ENCODE data around the gene PLXNA3.
A peak's percentile ranks its signal among the peaks of the same experiment; 100 is the strongest.

Gene PLXNA3

GRCh38 chrX:154458116-154458953 is at the start of gene PLXNA3:
PLXNA3 (plus strand) TSS chrX:154458281; CDS start chrX:154460184, 1,903 bp downstream.
- peak; percentile 74 for DNase-seq

DNA sequence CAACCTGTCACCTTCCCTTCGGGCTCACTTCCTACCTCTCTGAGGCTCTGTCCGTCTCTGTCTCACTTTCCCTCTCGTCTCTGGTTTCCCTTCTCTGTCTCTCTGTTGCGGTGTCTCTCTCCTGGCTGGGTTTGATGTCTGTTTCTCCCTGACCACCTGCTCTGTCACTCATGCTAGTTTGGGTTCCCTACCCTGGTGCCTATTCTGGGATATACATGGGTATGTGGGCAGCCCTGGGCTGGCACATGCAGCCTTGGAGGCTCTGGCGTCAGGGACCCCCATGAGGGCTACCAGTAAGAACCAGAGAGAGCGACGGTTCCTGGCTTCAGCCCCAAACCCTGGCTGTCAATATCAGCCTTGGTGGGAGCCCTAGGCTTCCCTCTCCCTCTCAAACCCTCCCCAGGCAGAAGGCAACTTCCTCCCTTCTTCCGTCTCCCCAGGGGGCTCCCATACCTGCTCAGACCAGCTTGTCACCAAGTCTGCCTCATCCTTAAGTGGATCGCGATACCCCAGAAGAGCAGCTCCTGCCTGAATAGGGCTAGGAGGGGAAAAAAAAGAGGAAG is 49.3 kb upstream of the PLXNA3 start:
- DNase-seq: no peak

DNA sequence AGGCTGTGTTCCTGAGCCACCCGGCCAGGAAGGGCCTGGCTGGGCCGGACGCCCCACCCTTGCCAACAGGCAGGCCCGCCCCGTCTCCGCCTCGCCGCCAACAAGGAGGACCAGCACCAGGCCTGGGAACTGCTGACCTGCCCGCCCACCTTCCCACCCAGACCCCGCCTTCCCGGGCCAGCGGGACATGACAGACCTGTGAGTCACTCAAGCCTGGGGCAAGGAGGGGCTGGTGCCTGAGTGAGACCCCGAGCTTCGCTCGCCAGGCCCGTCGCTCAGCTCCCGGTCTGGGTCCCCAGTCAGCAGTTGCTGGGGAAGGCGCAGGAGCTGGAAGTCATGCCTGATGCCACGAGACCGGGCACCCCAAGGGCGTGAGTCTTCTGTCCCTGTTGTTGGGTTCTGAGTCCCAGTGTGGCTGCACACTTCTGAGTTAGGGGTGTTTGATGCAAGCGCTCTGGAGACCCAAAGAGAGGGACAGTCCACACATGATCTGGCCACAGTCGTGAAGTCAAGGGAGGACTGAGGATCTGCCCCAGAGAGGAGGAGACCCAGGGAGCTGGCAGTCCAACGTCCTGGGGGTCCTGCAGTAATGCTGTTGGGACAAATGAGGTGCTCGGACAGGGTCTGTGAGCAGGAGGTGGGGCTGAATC is 48.7 kb upstream of the PLXNA3 start, which contains the start of gene DNASE1L1:
DNASE1L1 (minus strand) TSS at position 33 of the 650 bp plus-strand sequence. CDS start 3,686 bp downstream, outside the sequence.
- DNase-seq: no peak

DNA sequence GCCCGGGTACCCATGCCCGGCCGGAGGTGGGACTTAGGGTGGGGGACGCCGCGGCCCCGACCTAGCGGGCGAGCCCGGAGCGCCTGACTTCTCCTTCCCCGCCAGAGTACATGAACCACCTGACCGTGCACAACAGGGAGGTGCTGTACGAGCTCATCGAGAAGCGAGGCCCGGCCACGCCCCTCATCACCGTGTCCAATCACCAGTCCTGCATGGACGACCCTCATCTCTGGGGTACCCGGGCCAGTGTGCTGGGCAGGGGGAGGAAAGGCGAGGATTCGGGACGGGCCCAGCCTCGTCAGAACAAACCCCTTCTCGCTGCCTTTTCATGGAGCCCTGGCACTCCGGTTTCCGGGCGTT is 46.1 kb upstream of the PLXNA3 start:
- DNase-seq: peak; percentile 69

DNA sequence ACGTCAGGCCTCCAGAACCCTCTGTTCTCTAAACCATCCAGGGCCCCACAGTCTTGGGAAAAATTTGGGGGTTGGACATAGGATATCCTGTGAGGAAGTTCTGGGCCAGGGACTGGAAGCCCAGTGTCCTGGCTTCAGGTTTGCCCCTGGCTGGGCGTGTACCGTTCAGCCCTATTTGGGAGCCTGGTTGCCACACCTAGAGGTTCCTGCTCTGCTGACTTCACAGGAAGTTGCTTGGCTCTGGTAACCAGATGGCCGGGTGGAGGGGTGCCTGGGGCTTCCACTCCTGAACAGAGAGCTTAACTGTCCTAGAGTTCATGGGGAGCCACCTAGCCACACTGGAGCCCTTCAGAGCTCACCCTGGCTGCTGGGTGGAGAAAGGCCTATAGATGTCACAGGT is 45.6 kb upstream of the PLXNA3 start:
- DNase-seq: peak; percentile 60

- DNase-seq: no peak
These were observed 44.9 kb upstream of the PLXNA3 start for GRCh38 chrX:154413142-154413541.

DNA sequence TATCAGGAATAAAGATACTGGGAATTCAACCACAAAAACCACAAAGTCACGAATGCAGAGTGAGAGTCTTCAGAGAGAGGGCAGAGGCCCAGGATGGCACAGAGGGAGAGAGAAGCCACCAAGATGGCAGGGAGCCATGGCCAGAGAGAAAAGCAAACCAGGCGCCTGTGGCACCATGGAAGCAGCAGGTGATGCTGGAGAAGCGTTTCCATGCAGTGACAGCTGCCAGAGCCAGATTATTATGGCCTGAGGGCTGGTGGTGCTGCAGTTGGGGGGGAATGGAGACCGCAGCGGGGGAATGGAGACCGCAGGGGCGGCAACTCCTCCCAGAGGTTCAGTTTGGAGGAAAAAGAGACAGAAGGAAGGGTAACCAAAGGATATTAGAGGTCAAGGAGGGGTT is 40.9 kb upstream of the PLXNA3 start:
- no peak for DNase-seq

DNA sequence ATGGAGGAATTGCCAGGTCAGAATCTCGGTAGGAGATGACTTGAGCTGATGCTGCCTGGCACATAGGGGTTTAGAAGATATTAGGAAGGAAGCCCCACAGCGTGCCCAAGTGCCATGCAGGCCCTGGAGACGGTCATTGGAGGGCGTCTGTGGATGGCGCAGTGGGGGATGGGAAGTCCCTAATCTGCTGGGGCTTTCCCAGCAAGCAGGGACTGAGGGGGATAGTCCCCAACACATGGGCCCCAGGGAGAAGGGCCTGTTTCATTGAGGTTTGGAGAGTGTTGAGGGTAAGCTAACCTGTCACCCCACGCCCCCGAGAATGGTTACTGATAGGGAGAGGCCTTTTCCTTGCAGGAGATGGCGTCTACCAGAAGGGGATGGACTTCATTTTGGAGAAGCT is 38.9 kb upstream of the PLXNA3 start:
- no peak for DNase-seq

- DNase-seq: no peak
These were observed 38.2 kb upstream of the PLXNA3 start for GRCh38 chrX:154419688-154420401.

- no peak for DNase-seq
These were observed 37.7 kb upstream of the PLXNA3 start for GRCh38 chrX:154420402-154420756.

GRCh38 chrX:154426916-154427770 is 30.9 kb upstream of the PLXNA3 start:
- DNase-seq: no peak

DNA sequence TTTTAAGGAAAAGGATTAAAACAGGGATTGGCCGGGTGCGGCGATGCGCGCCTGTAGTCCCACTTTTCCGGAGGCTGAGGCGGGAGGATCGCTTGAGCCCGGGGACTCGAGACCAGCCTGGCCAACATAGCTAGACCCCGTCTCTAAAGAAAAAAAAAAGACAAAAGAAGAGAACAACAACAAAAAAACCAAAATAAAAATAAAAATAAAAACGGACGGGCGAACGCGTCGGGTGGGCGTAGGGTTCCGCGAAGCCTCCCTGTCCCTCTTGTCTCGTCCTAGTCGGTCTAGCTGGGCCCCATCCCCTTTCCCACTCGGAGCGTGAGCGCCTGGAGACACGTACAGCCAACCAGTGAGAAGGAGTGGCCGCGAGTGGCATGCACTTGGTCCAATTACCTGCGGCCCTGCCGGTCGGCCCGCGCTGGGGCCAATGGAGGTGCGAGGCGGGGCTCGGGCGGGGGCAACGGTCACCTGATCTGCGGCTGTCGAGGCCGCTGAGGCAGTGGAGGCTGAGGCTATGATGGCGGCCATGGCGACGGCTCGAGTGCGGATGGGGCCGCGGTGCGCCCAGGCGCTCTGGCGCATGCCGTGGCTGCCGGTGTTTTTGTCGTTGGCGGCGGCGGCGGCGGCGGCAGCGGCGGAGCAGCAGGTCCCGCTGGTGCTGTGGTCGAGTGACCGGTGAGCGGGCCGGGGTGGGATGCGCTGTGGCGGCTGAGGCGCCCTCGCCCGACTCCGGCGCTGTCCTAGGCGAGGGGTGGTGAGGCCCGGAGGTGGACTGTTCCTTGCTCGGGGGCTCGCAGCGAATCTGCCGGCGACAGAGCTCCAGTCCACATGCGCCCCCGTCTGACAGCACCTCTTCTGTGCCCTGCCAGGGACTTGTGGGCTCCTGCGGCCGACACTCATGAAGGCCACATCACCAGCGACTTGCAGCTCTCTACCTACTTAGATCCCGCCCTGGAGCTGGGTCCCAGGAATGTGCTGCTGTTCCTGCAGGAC is 29.6 kb upstream of the PLXNA3 start, which contains the start of gene ATP6AP1:
ATP6AP1 (plus strand) TSS at position 502 of the 996 bp plus-strand sequence; CDS start at position 518, 16 bp downstream.
- DNase-seq: peak; percentile 92

GRCh38 chrX:154429711-154430110 is 28.4 kb upstream of the PLXNA3 start:
- no peak for DNase-seq

DNA sequence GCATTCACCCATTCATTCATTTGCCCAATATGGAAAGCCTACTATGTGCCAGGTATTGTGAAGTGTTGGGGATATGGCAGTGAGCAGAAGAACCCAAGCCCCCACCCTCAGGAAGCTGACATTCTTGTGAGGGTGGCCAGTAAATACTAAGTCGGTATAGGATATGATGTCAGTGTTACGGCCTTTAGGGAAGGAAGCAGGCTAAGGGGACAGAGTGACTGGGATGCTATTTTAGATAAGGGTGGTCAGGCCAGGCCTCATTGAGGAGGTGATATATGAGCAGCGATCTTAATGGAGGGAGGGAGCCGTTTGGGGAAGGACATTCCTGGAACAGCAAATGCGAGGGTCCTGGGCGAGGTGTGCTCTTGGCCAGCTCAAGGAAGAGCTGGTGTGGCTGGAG is 27.6 kb upstream of the PLXNA3 start:
- no peak for DNase-seq

DNA sequence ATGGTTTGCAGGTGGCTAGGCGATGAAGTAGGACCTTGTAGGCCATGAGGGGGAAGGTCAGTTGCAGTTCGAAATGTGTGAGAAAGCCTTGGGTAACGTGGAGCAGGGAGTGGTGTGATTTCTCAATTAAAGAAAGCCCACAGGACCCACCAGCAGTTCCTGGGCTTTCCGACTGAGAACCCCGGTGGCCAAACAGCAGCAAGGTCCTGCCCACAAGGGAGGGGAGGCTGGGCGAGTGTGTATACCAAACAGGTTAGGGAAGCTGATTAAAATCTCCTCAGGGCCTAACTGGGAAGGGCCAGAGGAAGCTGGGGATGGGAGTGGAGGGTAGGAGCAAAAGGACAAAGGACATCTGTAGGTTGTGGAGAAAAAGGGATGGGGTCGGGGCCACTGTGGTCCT is 27.2 kb upstream of the PLXNA3 start:
- no peak for DNase-seq

DNA sequence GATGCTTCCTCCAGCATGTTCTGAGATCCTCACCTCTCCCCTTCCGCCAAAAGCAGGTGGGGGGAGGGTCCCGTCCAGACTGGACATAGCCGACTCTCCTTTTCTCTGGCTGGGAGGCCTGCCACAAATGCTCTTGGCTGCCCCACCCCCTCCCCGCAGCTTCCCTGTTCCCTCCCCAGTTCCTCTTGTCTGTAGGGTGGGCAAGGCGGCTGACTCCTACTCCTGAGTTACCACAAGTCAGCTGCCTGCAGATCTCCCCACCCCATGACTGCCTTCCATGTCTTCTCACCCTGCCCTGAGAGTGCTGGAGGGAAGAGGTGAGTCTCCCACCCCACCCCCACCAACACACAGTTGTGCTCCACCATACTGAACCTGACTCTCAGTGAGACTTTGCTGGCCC is 26.7 kb upstream of the PLXNA3 start:
- no peak for DNase-seq

DNA sequence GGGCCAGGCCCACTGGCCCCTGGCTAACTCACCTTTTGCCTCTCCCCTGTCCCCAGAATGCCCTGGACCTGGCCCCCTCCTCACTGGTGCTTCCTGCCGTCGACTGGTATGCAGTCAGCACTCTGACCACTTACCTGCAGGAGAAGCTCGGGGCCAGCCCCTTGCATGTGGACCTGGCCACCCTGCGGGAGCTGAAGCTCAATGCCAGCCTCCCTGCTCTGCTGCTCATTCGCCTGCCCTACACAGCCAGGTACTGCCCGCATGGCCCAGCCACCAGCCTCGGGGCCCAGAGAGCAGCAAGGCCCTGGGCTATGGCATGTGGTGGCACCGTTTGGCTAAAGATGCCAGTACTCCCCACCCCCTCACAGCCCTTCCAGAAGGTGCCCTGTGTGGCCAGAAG is 25.9 kb upstream of the PLXNA3 start:
- no peak for DNase-seq

DNA sequence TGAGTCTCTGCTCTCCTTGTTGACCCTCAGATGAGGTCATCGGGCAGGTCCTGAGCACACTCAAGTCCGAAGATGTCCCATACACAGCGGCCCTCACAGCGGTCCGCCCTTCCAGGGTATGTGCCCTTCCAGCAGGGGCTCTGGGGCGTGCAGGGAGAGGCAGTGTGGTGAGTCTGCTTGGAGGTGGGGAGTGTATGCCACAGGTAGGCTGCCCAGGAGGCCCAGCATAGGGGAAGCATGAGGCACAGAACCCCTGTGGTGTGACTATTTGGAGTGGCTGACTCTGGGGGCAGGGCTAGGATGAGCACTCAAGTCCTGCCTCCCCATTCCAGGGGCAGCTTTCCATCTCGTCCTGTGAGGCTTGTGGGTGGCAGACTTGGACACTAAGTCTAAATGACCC is 24.5 kb upstream of the PLXNA3 start:
- DNase-seq: no peak

DNA sequence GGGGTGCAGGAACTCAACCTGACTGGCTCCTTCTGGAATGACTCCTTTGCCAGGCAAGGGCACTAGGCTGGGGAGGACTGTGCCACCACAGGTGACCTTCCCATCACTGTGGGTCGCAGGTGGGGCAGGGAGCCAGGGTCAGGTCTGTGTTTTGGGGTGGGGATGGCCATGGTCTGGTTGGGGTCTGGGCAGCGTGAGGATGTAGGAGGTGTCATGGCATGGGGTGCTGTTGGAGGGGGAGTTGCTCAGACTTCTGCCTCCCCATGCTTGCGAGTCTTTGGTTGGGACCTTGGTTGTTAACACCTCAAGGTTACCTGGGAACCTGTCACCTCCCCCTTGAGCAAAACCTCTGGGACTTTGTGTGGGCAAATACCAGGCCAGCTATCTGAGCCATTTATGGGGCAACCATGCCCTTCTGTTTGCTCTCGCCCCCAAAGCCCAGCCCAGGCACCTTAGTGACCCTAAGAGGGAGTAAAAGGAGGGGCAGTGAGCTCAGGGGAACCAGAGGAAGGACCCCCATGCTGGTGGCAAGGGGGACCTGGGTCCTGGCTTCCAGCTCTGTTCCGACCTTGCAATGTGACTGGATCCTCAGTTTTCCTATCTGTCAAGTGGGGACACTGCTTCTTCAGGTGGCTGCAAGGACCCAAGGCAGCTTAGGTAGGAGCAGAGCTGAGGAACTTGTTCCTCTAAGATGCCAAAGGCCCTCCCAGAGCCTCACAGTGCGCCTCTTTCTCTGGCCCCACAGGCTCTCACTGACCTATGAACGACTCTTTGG is 23.5 kb upstream of the PLXNA3 start:
- DNase-seq: no peak

DNA sequence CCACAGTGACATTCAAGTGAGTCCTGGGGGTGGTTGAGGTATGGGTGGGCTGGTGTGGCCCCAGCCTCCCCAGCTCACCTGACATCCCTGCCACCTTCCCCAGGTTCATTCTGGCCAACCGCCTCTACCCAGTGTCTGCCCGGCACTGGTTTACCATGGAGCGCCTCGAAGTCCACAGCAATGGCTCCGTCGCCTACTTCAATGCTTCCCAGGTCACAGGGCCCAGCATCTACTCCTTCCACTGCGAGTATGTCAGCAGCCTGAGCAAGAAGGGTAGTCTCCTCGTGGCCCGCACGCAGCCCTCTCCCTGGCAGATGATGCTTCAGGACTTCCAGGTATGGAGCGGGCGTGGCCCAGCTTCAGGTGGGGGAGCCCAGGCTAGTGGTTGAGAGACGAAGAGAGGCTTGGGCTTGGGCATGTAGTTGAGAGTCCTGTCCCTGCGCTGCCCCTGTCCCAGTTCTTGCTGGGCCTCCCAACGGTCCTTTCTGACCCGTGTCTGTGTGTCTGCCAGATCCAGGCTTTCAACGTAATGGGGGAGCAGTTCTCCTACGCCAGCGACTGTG is 22.8 kb upstream of the PLXNA3 start:
- no peak for DNase-seq

All from CD4-positive, alpha-beta T cell treated with Interleukin-17A for 1 hour (primary cell).